IgD-negative memory B cell (primary cell): ENCODE measurements around the gene ABO. TPM values are rescaled to one million over a fixed set of nuclear protein-coding genes. Genes with fewer than 3 reads are reported as not detected.
"Not testable (repeated sequence)": the region's sequence is repeated elsewhere in the genome, so short reads cannot be mapped to it uniquely, and the experiment has no call there.

ENCODE experiments used
- H3K27ac Mint-ChIP-seq, 3 donors: one replicate each; pipeline ENCODE4 v1.8.0; 2020 to 2022; ENCODE audit warnings: mild to moderate bottlenecking in 3 of 3, mixed read lengths in 3 of 3, moderate library complexity in 1 of 3
- H3K27me3 Mint-ChIP-seq: one replicate; pipeline ENCODE4 v1.8.0; 2021; ENCODE audit warnings: mixed read lengths
- H3K36me3 Mint-ChIP-seq: one replicate; pipeline ENCODE4 v1.8.0; 2020; ENCODE audit warnings: mild to moderate bottlenecking, mixed read lengths
- H3K4me1 Mint-ChIP-seq, 3 donors: one replicate each; pipeline ENCODE4 v1.8.0; 2020 to 2022; ENCODE audit warnings: mixed read lengths in 3 of 3, mild to moderate bottlenecking in 1 of 3
- H3K4me3 Mint-ChIP-seq, 4 donors: one replicate each; pipeline ENCODE4 v1.8.0; 2020 to 2022; ENCODE audit warnings: mild to moderate bottlenecking in 4 of 4, mixed read lengths in 4 of 4, moderate library complexity in 3 of 4
- H3K9me3 Mint-ChIP-seq, 3 donors: one replicate each; pipeline ENCODE4 v1.8.0; 2020 to 2021; ENCODE audit warnings: mixed read lengths in 3 of 3, mild to moderate bottlenecking in 1 of 3
- polyA plus RNA-seq: library from polyadenylated mRNA; unstranded; fragments of 300-500 nt; fragmentation: Illumina TruSeq; gene quantifications from one replicate; pipeline ENCODE4 v1.2.3, GENCODE V29; 2021

ABO gene
- polyA plus RNA-seq, 1 donor from 2014 or later, result not detected

GRCh38 chr9:133260334-133261102 is 14.5 kb downstream of the ABO start:
- Mint-ChIP-seq H3K9me3 (no peaks in the 10 kb centered on the region), H3K27ac (no peak overlapping the region), H3K4me3 (no peak overlapping the region), H3K27me3 (peaks cover 27% of the 10 kb centered on the region), H3K4me1 (peaks cover 0 to 2% (median 0%) of the 10 kb centered on the region in 3 donors), H3K36me3 (no peaks in the 10 kb centered on the region)

- Mint-ChIP-seq H3K27me3 (peaks cover 21% of the 10 kb centered on the region), H3K4me1 (peaks cover 0 to 2% (median 0%) of the 10 kb centered on the region in 3 donors), H3K27ac (no peak overlapping the region), H3K36me3 (no peaks in the 10 kb centered on the region), H3K9me3 (no peaks in the 10 kb centered on the region), H3K4me3 (no peak overlapping the region)
These were observed 16.7 kb downstream of the ABO start for GRCh38 chr9:133258061-133259015.

GRCh38 chr9:133257465-133257956 is 17.5 kb downstream of the ABO start:
- Mint-ChIP-seq H3K27ac (no peak overlapping the region), H3K4me1 (peaks cover 0 to 2% (median 0%) of the 10 kb centered on the region in 3 donors), H3K9me3 (no peaks in the 10 kb centered on the region), H3K36me3 (no peaks in the 10 kb centered on the region), H3K4me3 (no peak overlapping the region), H3K27me3 (peaks cover 16% of the 10 kb centered on the region)

- no peak overlapping the region for H3K4me3 Mint-ChIP-seq
- no peaks in the 10 kb centered on the region for H3K9me3 Mint-ChIP-seq
- H3K27ac Mint-ChIP-seq, result no peak overlapping the region
- H3K36me3 Mint-ChIP-seq, result no peaks in the 10 kb centered on the region
- peaks cover 10% of the 10 kb centered on the region for H3K27me3 Mint-ChIP-seq
- peaks cover 0 to 2% (median 0%) of the 10 kb centered on the region in 3 donors for H3K4me1 Mint-ChIP-seq
These were observed 18.3 kb downstream of the ABO start for GRCh38 chr9:133256686-133257091.

GRCh38 chr9:133256136-133256461 is 18.9 kb downstream of the ABO start:
- no peaks in the 10 kb centered on the region for H3K36me3 Mint-ChIP-seq
- H3K4me1 Mint-ChIP-seq, result peaks cover 0 to 2% (median 0%) of the 10 kb centered on the region in 3 donors
- no peak overlapping the region for H3K4me3 Mint-ChIP-seq
- peaks cover 10% of the 10 kb centered on the region for H3K27me3 Mint-ChIP-seq
- H3K27ac Mint-ChIP-seq, result no peak overlapping the region
- no peaks in the 10 kb centered on the region for H3K9me3 Mint-ChIP-seq

- H3K27me3 Mint-ChIP-seq, result peaks cover 8% of the 10 kb centered on the region
- H3K4me3 Mint-ChIP-seq, result no peak overlapping the region
- no peaks in the 10 kb centered on the region for H3K9me3 Mint-ChIP-seq
- no peak overlapping the region for H3K27ac Mint-ChIP-seq
- no peaks in the 10 kb centered on the region for H3K36me3 Mint-ChIP-seq
- peaks cover 0 to 2% (median 0%) of the 10 kb centered on the region in 3 donors for H3K4me1 Mint-ChIP-seq
These were observed 19.4 kb downstream of the ABO start for GRCh38 chr9:133255371-133256135.

GRCh38 chr9:133254471-133254870 is 20.5 kb downstream of the ABO start:
- Mint-ChIP-seq H3K36me3 (no peaks in the 10 kb centered on the region), H3K4me3 (no peak overlapping the region), H3K27ac (no peak overlapping the region), H3K9me3 (no peaks in the 10 kb centered on the region), H3K4me1 (no peaks in the 10 kb centered on the region), H3K27me3 (peaks cover 9% of the 10 kb centered on the region)

- Mint-ChIP-seq H3K36me3 (no peaks in the 10 kb centered on the region), H3K27ac (no peak overlapping the region), H3K27me3 (peaks cover 18% of the 10 kb centered on the region), H3K4me1 (no peaks in the 10 kb centered on the region), H3K9me3 (no peaks in the 10 kb centered on the region), H3K4me3 (no peak overlapping the region)
These were observed 21.7 kb downstream of the ABO start for GRCh38 chr9:133253268-133253667.

- H3K27me3 Mint-ChIP-seq, result peaks cover 18% of the 10 kb centered on the region
- H3K4me1 Mint-ChIP-seq, result no peaks in the 10 kb centered on the region
- no peaks in the 10 kb centered on the region for H3K36me3 Mint-ChIP-seq
- H3K4me3 Mint-ChIP-seq, result no peak overlapping the region
- no peaks in the 10 kb centered on the region for H3K9me3 Mint-ChIP-seq
- H3K27ac Mint-ChIP-seq, result no peak overlapping the region
These were observed 22.5 kb downstream of the ABO start for GRCh38 chr9:133252301-133253020.

- Mint-ChIP-seq H3K9me3 (peaks cover 0 to 2% (median 0%) of the 10 kb centered on the region in 3 donors), H3K4me3 (no peak overlapping the region), H3K4me1 (no peaks in the 10 kb centered on the region), H3K27me3 (peaks cover 16% of the 10 kb centered on the region), H3K36me3 (no peaks in the 10 kb centered on the region), H3K27ac (no peak overlapping the region)
These were observed 23.2 kb downstream of the ABO start for GRCh38 chr9:133251773-133252172.

- H3K27me3 Mint-ChIP-seq, result peaks cover 16% of the 10 kb centered on the region
- not testable (repeated sequence) for H3K27ac Mint-ChIP-seq, H3K4me1 Mint-ChIP-seq, H3K4me3 Mint-ChIP-seq, H3K9me3 Mint-ChIP-seq, H3K36me3 Mint-ChIP-seq
These were observed 23.8 kb downstream of the ABO start for GRCh38 chr9:133251221-133251620.

GRCh38 chr9:133250741-133251170 is 24.2 kb downstream of the ABO start:
- H3K27ac Mint-ChIP-seq, result no peak overlapping the region
- H3K27me3 Mint-ChIP-seq, result peaks cover 16% of the 10 kb centered on the region
- H3K4me3 Mint-ChIP-seq, result no peak overlapping the region
- H3K36me3 Mint-ChIP-seq, result no peaks in the 10 kb centered on the region
- peaks cover 0 to 2% (median 0%) of the 10 kb centered on the region in 3 donors for H3K9me3 Mint-ChIP-seq
- peaks cover 0 to under 1% (median 0%) of the 10 kb centered on the region in 3 donors for H3K4me1 Mint-ChIP-seq

GRCh38 chr9:133249337-133249736 is 25.7 kb downstream of the ABO start:
- Mint-ChIP-seq H3K27ac (no peak overlapping the region), H3K36me3 (no peaks in the 10 kb centered on the region), H3K9me3 (peaks cover 0 to 2% (median 0%) of the 10 kb centered on the region in 3 donors), H3K4me1 (peaks cover 0 to 2% (median 0%) of the 10 kb centered on the region in 3 donors), H3K27me3 (peaks cover 16% of the 10 kb centered on the region), H3K4me3 (no peak overlapping the region)

GRCh38 chr9:133248726-133249295 is 26.2 kb downstream of the ABO start:
- peaks cover 16% of the 10 kb centered on the region for H3K27me3 Mint-ChIP-seq
- peaks cover 0 to 2% (median 0%) of the 10 kb centered on the region in 3 donors for H3K4me1 Mint-ChIP-seq
- no peaks in the 10 kb centered on the region for H3K36me3 Mint-ChIP-seq
- peaks cover 0 to 2% (median 0%) of the 10 kb centered on the region in 3 donors for H3K9me3 Mint-ChIP-seq
- H3K27ac Mint-ChIP-seq, result no peak overlapping the region
- H3K4me3 Mint-ChIP-seq, result no peak overlapping the region
